ENCODE measurements around the gene ZNF326. TPM values are rescaled to one million over a fixed set of nuclear protein-coding genes. Genes with fewer than 3 reads are reported as not detected.
A peak's percentile ranks its signal among the peaks of the same experiment; 100 is the strongest.
"Not testable (repeated sequence)": the region's sequence is repeated elsewhere in the genome, so short reads cannot be mapped to it uniquely, and the experiment has no call there.

Gene ZNF326
- total RNA-seq, 1 donor from 2014 or later: 57.3 TPM

DNA sequence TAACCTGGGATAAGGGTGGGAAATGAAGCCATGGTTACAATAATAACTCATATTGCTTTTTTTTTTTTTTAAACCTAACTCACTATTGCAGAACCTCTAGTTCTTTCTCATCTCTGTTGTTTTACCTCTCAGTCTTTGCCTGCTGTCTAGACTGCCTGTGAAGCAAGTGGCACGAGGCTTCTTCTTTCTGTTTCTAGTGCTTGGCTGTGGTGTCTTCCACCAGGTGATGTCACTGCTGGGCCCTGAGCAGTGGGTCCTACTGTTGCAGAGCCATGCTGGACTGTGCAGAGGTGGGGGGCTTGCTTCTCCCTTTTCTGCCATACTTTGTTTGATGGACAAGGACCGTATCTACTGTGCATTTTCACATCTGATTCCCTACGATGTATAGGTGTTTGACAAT lies 51.7 kb downstream of the ZNF326 start:
- no peak for DNase-seq (ENCODE audit: low spot score in 2 of 2, unreplicated experiment in 2 of 2)
- TF ChIP-seq, protein P1, sequence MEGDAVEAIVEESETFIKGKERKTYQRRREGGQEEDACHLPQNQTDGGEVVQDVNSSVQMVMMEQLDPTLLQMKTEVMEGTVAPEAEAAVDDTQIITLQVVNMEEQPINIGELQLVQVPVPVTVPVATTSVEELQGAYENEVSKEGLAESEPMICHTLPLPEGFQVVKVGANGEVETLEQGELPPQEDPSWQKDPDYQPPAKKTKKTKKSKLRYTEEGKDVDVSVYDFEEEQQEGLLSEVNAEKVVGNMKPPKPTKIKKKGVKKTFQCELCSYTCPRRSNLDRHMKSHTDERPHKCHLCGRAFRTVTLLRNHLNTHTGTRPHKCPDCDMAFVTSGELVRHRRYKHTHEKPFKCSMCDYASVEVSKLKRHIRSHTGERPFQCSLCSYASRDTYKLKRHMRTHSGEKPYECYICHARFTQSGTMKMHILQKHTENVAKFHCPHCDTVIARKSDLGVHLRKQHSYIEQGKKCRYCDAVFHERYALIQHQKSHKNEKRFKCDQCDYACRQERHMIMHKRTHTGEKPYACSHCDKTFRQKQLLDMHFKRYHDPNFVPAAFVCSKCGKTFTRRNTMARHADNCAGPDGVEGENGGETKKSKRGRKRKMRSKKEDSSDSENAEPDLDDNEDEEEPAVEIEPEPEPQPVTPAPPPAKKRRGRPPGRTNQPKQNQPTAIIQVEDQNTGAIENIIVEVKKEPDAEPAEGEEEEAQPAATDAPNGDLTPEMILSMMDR (IDR thresholded peaks at IDR 0.05; ENCODE audit: unreplicated experiment): no peak
- Mint-ChIP-seq H3K27me3 (ENCODE audit: low read depth) (no peaks in the 10 kb centered on the region), H3K27ac (no peak overlapping the region), H3K9me3 (no peaks in the 10 kb centered on the region), H3K4me1 (peaks cover 7% of the 10 kb centered on the region), H3K4me3 (no peak overlapping the region), H3K36me3 (no peaks in the 10 kb centered on the region)

DNA sequence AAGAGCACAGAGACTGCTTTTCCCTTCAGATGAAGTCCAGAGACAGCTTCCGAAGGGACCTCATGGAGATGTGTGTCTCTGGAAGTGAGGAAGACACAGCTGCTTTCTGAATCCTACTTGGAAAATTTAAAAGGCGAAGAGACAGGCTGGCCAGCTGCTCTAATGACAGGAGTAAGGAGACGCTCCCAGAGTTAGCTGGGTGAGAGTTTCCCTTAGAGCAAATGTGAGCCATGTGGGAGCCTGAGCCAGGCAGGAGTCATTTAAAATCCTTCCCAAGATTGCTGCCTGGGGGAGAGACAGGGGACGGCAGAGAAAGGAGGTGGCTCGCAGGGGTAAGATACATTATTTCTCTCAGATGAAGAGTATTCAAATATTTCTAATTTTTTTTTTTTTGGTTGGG lies 53.1 kb downstream of the ZNF326 start:
- H3K4me1 Mint-ChIP-seq: peaks cover 7% of the 10 kb centered on the region
- H3K4me3 Mint-ChIP-seq: no peak overlapping the region
- DNase-seq (ENCODE audit: low spot score in 2 of 2, unreplicated experiment in 2 of 2): no peak
- H3K27ac Mint-ChIP-seq: no peak overlapping the region
- no peaks in the 10 kb centered on the region for H3K36me3 Mint-ChIP-seq
- no peaks in the 10 kb centered on the region for H3K9me3 Mint-ChIP-seq
- TF ChIP-seq, protein P1 (IDR thresholded peaks at IDR 0.05; ENCODE audit: unreplicated experiment): no peak
- no peaks in the 10 kb centered on the region for H3K27me3 Mint-ChIP-seq (ENCODE audit: low read depth)

DNA sequence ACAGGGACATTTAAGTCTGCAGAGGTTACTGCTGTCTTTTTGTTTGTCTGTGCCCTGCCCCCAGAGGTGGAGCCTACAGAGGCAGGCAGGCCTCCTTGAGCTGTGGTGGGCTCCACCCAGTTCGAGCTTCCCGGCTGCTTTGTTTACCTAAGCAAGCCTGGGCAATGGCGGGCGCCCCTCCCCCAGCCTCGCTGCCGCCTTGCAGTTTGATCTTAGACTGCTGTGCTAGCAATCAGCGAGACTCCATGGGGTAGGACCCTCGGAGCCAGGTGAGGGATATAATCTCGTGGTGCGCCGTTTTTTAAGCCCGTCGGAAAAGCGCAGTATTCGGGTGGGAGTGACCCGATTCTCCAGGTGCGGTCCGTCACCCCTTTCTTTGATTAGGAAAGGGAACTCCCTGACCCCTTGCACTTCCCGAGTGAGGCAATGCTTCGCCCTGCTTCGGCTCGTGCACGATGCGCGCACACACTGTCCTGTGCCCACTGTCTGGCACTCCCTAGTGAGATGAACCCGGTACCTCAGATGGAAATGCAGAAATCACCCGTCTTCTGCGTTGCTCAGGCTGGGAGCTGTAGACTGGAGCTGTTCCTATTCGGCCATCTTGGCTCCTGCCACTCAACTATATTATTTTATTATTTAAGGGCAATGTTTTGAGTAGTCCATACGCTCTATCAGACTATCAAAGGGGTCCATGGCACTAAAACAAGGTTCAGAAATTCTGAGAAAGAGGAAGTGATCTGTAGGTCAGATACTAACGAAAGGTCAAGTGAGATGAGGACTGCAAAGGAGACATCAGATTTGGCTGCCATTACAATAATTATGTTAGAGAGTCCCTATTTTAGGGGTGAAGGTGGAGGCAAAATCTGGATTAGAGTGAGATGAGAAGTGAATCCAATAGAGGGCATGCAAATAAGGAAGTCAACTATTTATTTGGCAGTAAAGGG lies 68.1 kb downstream of the ZNF326 start:
- Mint-ChIP-seq H3K27me3 (ENCODE audit: low read depth) (peaks cover 29% of the 10 kb centered on the region), H3K4me3 (peak overlapping the region; percentile 28), H3K9me3 (peaks cover 12% of the 10 kb centered on the region)
- not testable (repeated sequence) for DNase-seq (ENCODE audit: low spot score in 2 of 2, unreplicated experiment in 2 of 2); H3K4me1 Mint-ChIP-seq; H3K27ac Mint-ChIP-seq; H3K36me3 Mint-ChIP-seq

DNA sequence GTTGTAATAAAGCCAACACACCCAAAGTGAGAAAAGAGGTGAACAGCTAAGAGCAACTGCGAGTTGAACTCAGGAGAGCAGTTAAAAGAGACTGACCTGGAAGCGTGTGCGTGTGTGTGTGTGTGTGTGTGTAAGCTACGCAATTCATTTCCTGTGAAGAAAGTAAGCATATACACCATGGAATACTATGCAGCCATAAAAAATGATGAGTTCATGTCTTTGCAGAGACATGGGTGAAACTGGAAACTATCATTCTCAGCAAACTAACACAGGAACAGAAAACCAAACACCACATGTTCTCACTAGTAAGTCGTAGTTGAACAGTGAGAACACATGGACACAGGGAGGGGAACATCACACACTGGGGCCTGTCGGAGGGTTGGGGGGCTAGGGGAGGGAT lies 69.2 kb downstream of the ZNF326 start:
- not testable (repeated sequence) for H3K36me3 Mint-ChIP-seq; DNase-seq (ENCODE audit: low spot score in 2 of 2, unreplicated experiment in 2 of 2); H3K4me1 Mint-ChIP-seq; H3K4me3 Mint-ChIP-seq; H3K27ac Mint-ChIP-seq
- peaks cover 32% of the 10 kb centered on the region for H3K27me3 Mint-ChIP-seq (ENCODE audit: low read depth)
- peaks cover 12% of the 10 kb centered on the region for H3K9me3 Mint-ChIP-seq

DNA sequence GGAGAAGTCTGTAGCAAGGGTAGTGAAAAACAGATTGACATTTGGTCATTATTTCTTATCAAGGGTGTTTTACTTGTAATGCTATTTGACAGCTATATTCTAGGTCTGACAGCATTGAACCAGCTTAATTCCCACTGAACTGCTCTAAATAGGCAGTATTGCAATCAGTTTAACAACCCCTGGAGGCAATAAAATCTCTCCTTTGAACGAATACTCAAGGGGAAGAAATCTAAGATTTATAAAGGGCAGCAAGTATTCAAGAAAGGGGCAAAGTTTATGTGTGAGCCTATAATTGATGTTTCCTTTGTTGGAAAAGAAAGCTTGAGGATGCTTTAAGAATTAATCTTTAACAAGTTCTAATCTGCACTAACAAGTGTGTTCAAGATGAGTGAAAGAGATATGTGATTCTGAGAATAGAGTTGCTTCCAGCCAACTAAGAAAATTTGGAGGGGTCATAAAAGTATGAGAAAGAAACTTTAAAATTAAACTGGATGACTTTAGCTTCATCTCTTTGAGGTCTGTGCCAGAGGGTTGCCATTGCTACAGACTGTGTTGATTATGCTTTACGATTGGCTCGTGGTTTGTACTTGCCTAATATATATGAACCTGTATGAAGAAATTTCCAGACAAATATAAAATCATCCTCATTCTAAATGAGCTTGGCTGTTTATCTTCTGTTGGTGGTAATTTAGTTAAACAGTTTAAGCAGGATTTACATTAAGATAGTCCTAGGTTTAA lies 72.5 kb downstream of the ZNF326 start:
- H3K27ac Mint-ChIP-seq: no peak overlapping the region
- H3K27me3 Mint-ChIP-seq (ENCODE audit: low read depth): peaks cover 40% of the 10 kb centered on the region
- no peaks in the 10 kb centered on the region for H3K4me1 Mint-ChIP-seq
- no peak for DNase-seq (ENCODE audit: low spot score in 2 of 2, unreplicated experiment in 2 of 2)
- H3K9me3 Mint-ChIP-seq: peaks cover 12% of the 10 kb centered on the region
- TF ChIP-seq, protein P1 (IDR thresholded peaks at IDR 0.05; ENCODE audit: unreplicated experiment): no peak
- H3K36me3 Mint-ChIP-seq: no peaks in the 10 kb centered on the region
- no peak overlapping the region for H3K4me3 Mint-ChIP-seq

DNA sequence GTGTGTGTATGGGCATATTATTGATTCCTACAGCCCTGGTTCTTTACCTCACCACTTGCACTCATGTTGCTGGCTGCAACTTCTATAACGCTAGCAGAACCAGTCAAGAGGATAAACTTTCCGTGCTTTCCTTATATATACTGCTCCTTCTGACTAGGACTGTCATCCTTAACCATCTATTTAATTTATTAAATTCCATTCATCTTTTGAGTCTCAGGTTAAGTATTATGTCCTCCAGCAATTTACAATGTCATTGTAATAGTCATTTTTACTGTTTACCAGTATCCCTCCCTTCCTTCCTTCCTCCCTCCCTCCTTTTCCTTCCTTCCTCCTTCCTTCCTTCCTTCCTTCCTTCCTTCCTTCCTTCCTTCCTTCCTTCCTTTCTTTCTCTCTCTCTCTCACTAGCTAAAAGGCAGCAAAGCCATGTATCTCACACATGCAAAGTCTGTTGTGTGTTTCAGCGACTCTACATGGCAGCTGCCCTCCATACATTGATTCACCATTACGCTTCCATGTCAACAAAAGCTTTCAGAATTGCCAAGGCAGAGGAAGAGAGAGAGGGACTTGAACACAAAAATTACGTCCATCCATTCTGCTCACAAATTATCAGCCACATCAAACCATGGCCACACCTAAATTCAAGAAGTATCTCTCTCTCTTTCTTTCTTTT lies 73.8 kb downstream of the ZNF326 start:
- DNase-seq (ENCODE audit: low spot score in 2 of 2, unreplicated experiment in 2 of 2): no peak
- H3K27me3 Mint-ChIP-seq (ENCODE audit: low read depth): peaks cover 44% of the 10 kb centered on the region
- H3K9me3 Mint-ChIP-seq: peaks cover 3% of the 10 kb centered on the region
- H3K36me3 Mint-ChIP-seq: no peaks in the 10 kb centered on the region
- TF ChIP-seq, protein P1 (IDR thresholded peaks at IDR 0.05; ENCODE audit: unreplicated experiment): no peak
- H3K27ac Mint-ChIP-seq: no peak overlapping the region
- no peaks in the 10 kb centered on the region for H3K4me1 Mint-ChIP-seq
- no peak overlapping the region for H3K4me3 Mint-ChIP-seq
